ENCODE measurements around the gene PLXNA1. TPM values are rescaled to one million over a fixed set of nuclear protein-coding genes. Genes with fewer than 3 reads are reported as not detected.

PLXNA1 gene
- total and polyA plus RNA-seq, 2 of the 8 experiments (the other 6 are each of a cell fraction or from before 2014, with no cell fraction given): 47.5 to 54.9 TPM

GRCh38 chr3:127027811-127028548, 45.1 kb downstream of the PLXNA1 start:
- Histone ChIP-seq H3K18ac (ENCODE audit: extremely low read depth, low read length) (no peak overlapping the region), H2BK15ac (ENCODE audit: low read length) (no peak overlapping the region), H2AFZ (ENCODE audit: low read length) (no peak overlapping the region), H2BK120ac (replicated peaks; ENCODE audit: low read depth, low read length) (no peak overlapping the region), H4K20me1 (replicated peaks in 1 of 2; ENCODE audit: control insufficient read depth in 1 of 2, insufficient read depth in 2 of 2, low read length in 2 of 2) (peaks cover 1 to 19% of the 10 kb centered on the region in 2 experiments), H3K9ac (replicated peaks in 1 of 4; ENCODE audit: extremely low read depth in 1 of 4, low read depth in 3 of 4, low read length in 3 of 4) (no peak overlapping the region), H2BK5ac (ENCODE audit: low read depth, low read length) (no peak overlapping the region), H2AK5ac (ENCODE audit: low read depth, low read length) (no peak overlapping the region), H3K79me1 (ENCODE audit: low read depth, low read length) (no peaks in the 10 kb centered on the region), H4K91ac (replicated peaks; ENCODE audit: insufficient read length, low read length) (no peak overlapping the region), H3K4me3 (ENCODE audit: extremely low read depth in 1 of 4, insufficient read depth in 2 of 4, low read depth in 3 of 4, low read length in 4 of 4) (no peak overlapping the region), H2BK12ac (ENCODE audit: low read depth, low read length) (no peak overlapping the region), H2BK20ac (ENCODE audit: low read length) (no peak overlapping the region), H3K4me1 (replicated peaks in 1 of 4; ENCODE audit: control insufficient read depth in 3 of 4, insufficient read depth in 4 of 4, low read length in 3 of 4) (no peaks in the 10 kb centered on the region), H3K14ac (ENCODE audit: insufficient read length) (no peak overlapping the region), H4K5ac (ENCODE audit: insufficient read length, low read depth, low read length) (no peak overlapping the region), H4K8ac (ENCODE audit: extremely low read depth, insufficient read depth, low read length) (no peak overlapping the region), H3K56ac (replicated peaks; ENCODE audit: insufficient read length, low read depth, low read length) (no peak overlapping the region), H3K36me3 (ENCODE audit: control insufficient read depth in 2 of 4, insufficient read depth in 4 of 4, low read length in 3 of 4) (peaks cover 6 to 32% (median 26%) of the 10 kb centered on the region in 4 experiments), H3K23ac (ENCODE audit: insufficient read length) (no peak overlapping the region), H3K23me2 (ENCODE audit: low read depth, low read length) (no peaks in the 10 kb centered on the region), H3K9me3 (ENCODE audit: insufficient read depth in 2 of 2, low read depth in 1 of 2, low read length in 1 of 2) (no peaks in the 10 kb centered on the region), H3K4ac (replicated peaks; ENCODE audit: insufficient read length, low read depth, low read length) (no peak overlapping the region), H3K27ac (ENCODE audit: low read depth, low read length) (no peak overlapping the region), H3K27me3 (replicated peaks in 1 of 4; ENCODE audit: control insufficient read depth in 3 of 4, extremely low read depth in 1 of 4, insufficient read depth in 3 of 4, low read length in 3 of 4) (no peaks in the 10 kb centered on the region), H3K4me2 (ENCODE audit: insufficient read depth in 1 of 2, low read depth in 2 of 2, low read length in 2 of 2) (no peak overlapping the region), H3K79me2 (ENCODE audit: control insufficient read depth in 1 of 2, insufficient read depth in 2 of 2, low read length in 2 of 2) (no peaks in the 10 kb centered on the region)
- ChIA-PET CTCF (ENCODE audit: partially characterized antibody) (no interaction called here), POLR2A (ENCODE audit: partially characterized antibody) (interaction anchor here (1.1 kb wide), 1 partner anchor 19 kb away, joined by 3 read pairs; no protein-coding TSS in a partner anchor)
- no peak for FAIRE-seq
- 92% methylated on average over 18 of the region's 29 CpGs; no CpG with 5 or more reads in 1 of the 2 experiments for WGBS, 2 experiments (ENCODE audit: extremely low coverage in 1 of 2, insufficient coverage in 1 of 2, insufficient read length in 1 of 2, insufficient replicate concordance in 2 of 2, low coverage in 1 of 2, low lambda C conversion rate in 2 of 2, missing lambda C conversion rate in 1 of 2)
- TF ChIP-seq ATF3 (IDR thresholded peaks at IDR 0.05; ENCODE audit: insufficient read depth, low read depth, low read length): no peak
- no peak for TF ChIP-seq CTCF (IDR thresholded peaks at IDR 0.05; ENCODE audit: control extremely low read depth in 1 of 3, insufficient read depth in 1 of 3, low read depth in 1 of 3, low read length in 3 of 3)
- no peak for TF ChIP-seq EZH2 (IDR thresholded peaks at IDR 0.05; ENCODE audit: low read depth, low read length, severe bottlenecking)
- no peak for TF ChIP-seq RAD21 (IDR thresholded peaks at IDR 0.05 in 1 of 2, conservative IDR thresholded peaks at IDR 0.05 in 1 of 2; ENCODE audit: low read depth in 2 of 2, low read length in 2 of 2)
- no peak for TF ChIP-seq EGR1 (IDR thresholded peaks at IDR 0.05; ENCODE audit: borderline replicate concordance, low read depth, low read length)
- TF ChIP-seq BCL11A (IDR thresholded peaks at IDR 0.05; ENCODE audit: low read depth in 2 of 2, low read length in 2 of 2): no peak
- TF ChIP-seq KDM4A (IDR thresholded peaks at IDR 0.05; ENCODE audit: low read depth, low read length, severe bottlenecking): no peak
- no peak for DNase-seq (ENCODE audit: low read depth in 1 of 2, low spot score in 2 of 2)

Measured in H1 (cell line).